Stimulated activated naive B cell treated with anti-CD40 and anti-IgM and Interleukin-4, amounts not matched to agents 10 μg/mL and 1 μg/mL and 100 μg/mL, for 72 hours (primary cell): ENCODE results near the gene FOXO3.
"Not testable (repeated sequence)": the region's sequence is repeated elsewhere in the genome, so short reads cannot be mapped to it uniquely, and the experiment has no call there.

ENCODE experiments used
- ATAC-seq, 2 donors: fragments of 150-1000 bp; cut with Tn5 transposase; replicated peaks; 2 replicates each; pipeline ENCODE4 v1.10.0; 2021; ENCODE audit warnings: moderate library complexity in 1 of 2
- DNase-seq: peaks from one replicate; pipeline ENCODE4 v3.0.0; 2021
- H3K27ac Mint-ChIP-seq: one replicate; pipeline ENCODE4 v1.8.0; 2022; ENCODE audit warnings: mild to moderate bottlenecking, mixed read lengths
- H3K27me3 Mint-ChIP-seq, 2 donors: one replicate each; pipeline ENCODE4 v1.8.0; 2022; ENCODE audit warnings: mixed read lengths in 2 of 2
- H3K36me3 Mint-ChIP-seq, 2 donors: one replicate each; pipeline ENCODE4 v1.8.0; 2022; ENCODE audit warnings: mixed read lengths in 2 of 2, mild to moderate bottlenecking in 1 of 2
- H3K4me1 Mint-ChIP-seq, 2 donors: one replicate each; pipeline ENCODE4 v1.8.0; 2022; ENCODE audit warnings: mixed read lengths in 2 of 2, mild to moderate bottlenecking in 1 of 2
- H3K4me3 Mint-ChIP-seq, 2 donors: one replicate each; pipeline ENCODE4 v1.8.0; 2022; ENCODE audit warnings: mild to moderate bottlenecking in 2 of 2, mixed read lengths in 2 of 2, moderate library complexity in 1 of 2
- H3K9me3 Mint-ChIP-seq, 2 donors: one replicate each; pipeline ENCODE4 v1.8.0; 2022; ENCODE audit warnings: mixed read lengths in 2 of 2, mild to moderate bottlenecking in 1 of 2

Gene FOXO3

GRCh38 chr6:108560463-108561308 is at the start of gene FOXO3:
TSS of gene FOXO3 (plus strand) at chr6:108560917. CDS start at chr6:108561209, 292 bp downstream.
- peaks cover 32 to 52% of the 10 kb centered on the region in 2 donors for H3K4me1 Mint-ChIP-seq
- ATAC-seq = peak; percentile 3 to 5

GRCh38 chr6:108518714-108519576 is 41.8 kb upstream of the FOXO3 start:
- no peaks in the 10 kb centered on the region for H3K9me3 Mint-ChIP-seq
- ATAC-seq = no peak
- H3K36me3 Mint-ChIP-seq = peaks cover 2 to 8% of the 10 kb centered on the region in 2 donors
- H3K27ac Mint-ChIP-seq = no peak overlapping the region
- H3K27me3 Mint-ChIP-seq = no peaks in the 10 kb centered on the region
- no peaks in the 10 kb centered on the region for H3K4me1 Mint-ChIP-seq
- no peak for DNase-seq
- H3K4me3 Mint-ChIP-seq = no peak overlapping the region

More at GRCh38 chr6:108560463-108561308, at the start of gene FOXO3:
- Mint-ChIP-seq H3K27me3 (peaks cover 8 to 16% of the 10 kb centered on the region in 2 donors), H3K36me3 (peaks cover 12 to 17% of the 10 kb centered on the region in 2 donors), H3K27ac (peak within 1 kb of the TSS; percentile 97), H3K4me3 (peak within 1 kb of the TSS; percentile 87 to 88), H3K9me3 (peaks cover 2 to 3% of the 10 kb centered on the region in 2 donors)
- peak; percentile 70 for DNase-seq

- ATAC-seq (no peak), DNase-seq (no peak)
- Mint-ChIP-seq H3K4me3 (no peak overlapping the region), H3K9me3 (no peaks in the 10 kb centered on the region), H3K4me1 (no peaks in the 10 kb centered on the region), H3K36me3 (peaks cover 0 to 6% of the 10 kb centered on the region in 2 donors), H3K27ac (no peak overlapping the region), H3K27me3 (no peaks in the 10 kb centered on the region)
Observed at GRCh38 chr6:108521616-108522107, 39.1 kb upstream of the FOXO3 start.

- DNase-seq (no peak), ATAC-seq (no peak)
- no peaks in the 10 kb centered on the region for H3K27me3 Mint-ChIP-seq
- H3K9me3 Mint-ChIP-seq = no peaks in the 10 kb centered on the region
- no peaks in the 10 kb centered on the region for H3K4me1 Mint-ChIP-seq
- H3K36me3 Mint-ChIP-seq = peaks cover 0 to 6% of the 10 kb centered on the region in 2 donors
- H3K4me3 Mint-ChIP-seq = no peak overlapping the region
- no peak overlapping the region for H3K27ac Mint-ChIP-seq
Observed at GRCh38 chr6:108523697-108524096, 37.0 kb upstream of the FOXO3 start.

GRCh38 chr6:108524528-108525248 is 36.0 kb upstream of the FOXO3 start:
- DNase-seq = no peak
- Mint-ChIP-seq H3K27me3 (no peaks in the 10 kb centered on the region), H3K36me3 (peaks cover 0 to 6% of the 10 kb centered on the region in 2 donors), H3K9me3 (no peaks in the 10 kb centered on the region), H3K4me3 (no peak overlapping the region), H3K4me1 (no peaks in the 10 kb centered on the region), H3K27ac (no peak overlapping the region)
- no peak for ATAC-seq

GRCh38 chr6:108526739-108527174 is 34.0 kb upstream of the FOXO3 start:
- Mint-ChIP-seq H3K27me3 (no peaks in the 10 kb centered on the region), H3K27ac (no peak overlapping the region), H3K9me3 (no peaks in the 10 kb centered on the region), H3K4me3 (no peak overlapping the region), H3K4me1 (no peaks in the 10 kb centered on the region), H3K36me3 (peaks cover 0 to 3% of the 10 kb centered on the region in 2 donors)
- peak; percentile 14 to 23 for ATAC-seq
- no peak for DNase-seq

GRCh38 chr6:108528878-108529277 is 31.8 kb upstream of the FOXO3 start:
- Mint-ChIP-seq H3K4me3 (no peak overlapping the region), H3K4me1 (peaks cover 0 to 1% of the 10 kb centered on the region in 2 donors), H3K36me3 (no peaks in the 10 kb centered on the region), H3K27ac (no peak overlapping the region), H3K9me3 (no peaks in the 10 kb centered on the region), H3K27me3 (peaks cover 0 to 4% of the 10 kb centered on the region in 2 donors)
- DNase-seq (no peak), ATAC-seq (no peak)

GRCh38 chr6:108531332-108531731 is 29.4 kb upstream of the FOXO3 start:
- ATAC-seq (no peak), DNase-seq (no peak)
- H3K4me1 Mint-ChIP-seq = peaks cover 0 to 2% of the 10 kb centered on the region in 2 donors
- peaks cover 0 to 7% of the 10 kb centered on the region in 2 donors for H3K27me3 Mint-ChIP-seq
- H3K4me3 Mint-ChIP-seq = no peak overlapping the region
- no peaks in the 10 kb centered on the region for H3K36me3 Mint-ChIP-seq
- no peaks in the 10 kb centered on the region for H3K9me3 Mint-ChIP-seq
- no peak overlapping the region for H3K27ac Mint-ChIP-seq

- H3K27me3 Mint-ChIP-seq = peaks cover 0 to 14% of the 10 kb centered on the region in 2 donors
- no peak for ATAC-seq
Observed at GRCh38 chr6:108535114-108535742, 25.5 kb upstream of the FOXO3 start.

GRCh38 chr6:108535920-108536535 is 24.7 kb upstream of the FOXO3 start:
- not testable (repeated sequence) for H3K27ac Mint-ChIP-seq, H3K4me1 Mint-ChIP-seq, DNase-seq, H3K4me3 Mint-ChIP-seq, H3K9me3 Mint-ChIP-seq, H3K36me3 Mint-ChIP-seq, ATAC-seq
- peaks cover 0 to 14% of the 10 kb centered on the region in 2 donors for H3K27me3 Mint-ChIP-seq

More at GRCh38 chr6:108535114-108535742, 25.5 kb upstream of the FOXO3 start:
- H3K27ac Mint-ChIP-seq = no peak overlapping the region
- H3K36me3 Mint-ChIP-seq = no peaks in the 10 kb centered on the region
- H3K4me1 Mint-ChIP-seq = peaks cover 0 to 2% of the 10 kb centered on the region in 2 donors
- DNase-seq = no peak
- no peak overlapping the region for H3K4me3 Mint-ChIP-seq
- H3K9me3 Mint-ChIP-seq = peaks cover 1 to 3% of the 10 kb centered on the region in 2 donors

GRCh38 chr6:108541843-108542759 is 18.6 kb upstream of the FOXO3 start:
- ATAC-seq (peak; percentile 90 to 91), DNase-seq (peak; percentile 47)
- H3K36me3 Mint-ChIP-seq = no peaks in the 10 kb centered on the region
- H3K9me3 Mint-ChIP-seq = peaks cover 1 to 3% of the 10 kb centered on the region in 2 donors
- H3K27me3 Mint-ChIP-seq = peaks cover 11 to 13% of the 10 kb centered on the region in 2 donors
- peak overlapping the region; percentile 42 to 75 for H3K4me3 Mint-ChIP-seq
- H3K4me1 Mint-ChIP-seq = peaks cover 9 to 18% of the 10 kb centered on the region in 2 donors
- H3K27ac Mint-ChIP-seq = no peak overlapping the region

GRCh38 chr6:108543175-108543940 is 17.4 kb upstream of the FOXO3 start:
- H3K27ac Mint-ChIP-seq = no peak overlapping the region
- no peak overlapping the region for H3K4me3 Mint-ChIP-seq
- no peak for DNase-seq
- peaks cover 11 to 13% of the 10 kb centered on the region in 2 donors for H3K27me3 Mint-ChIP-seq
- peaks cover 9 to 18% of the 10 kb centered on the region in 2 donors for H3K4me1 Mint-ChIP-seq
- peaks cover 1 to 3% of the 10 kb centered on the region in 2 donors for H3K9me3 Mint-ChIP-seq
- no peak for ATAC-seq
- no peaks in the 10 kb centered on the region for H3K36me3 Mint-ChIP-seq
